ENCODE measurements around the gene DBN1.

DNA sequence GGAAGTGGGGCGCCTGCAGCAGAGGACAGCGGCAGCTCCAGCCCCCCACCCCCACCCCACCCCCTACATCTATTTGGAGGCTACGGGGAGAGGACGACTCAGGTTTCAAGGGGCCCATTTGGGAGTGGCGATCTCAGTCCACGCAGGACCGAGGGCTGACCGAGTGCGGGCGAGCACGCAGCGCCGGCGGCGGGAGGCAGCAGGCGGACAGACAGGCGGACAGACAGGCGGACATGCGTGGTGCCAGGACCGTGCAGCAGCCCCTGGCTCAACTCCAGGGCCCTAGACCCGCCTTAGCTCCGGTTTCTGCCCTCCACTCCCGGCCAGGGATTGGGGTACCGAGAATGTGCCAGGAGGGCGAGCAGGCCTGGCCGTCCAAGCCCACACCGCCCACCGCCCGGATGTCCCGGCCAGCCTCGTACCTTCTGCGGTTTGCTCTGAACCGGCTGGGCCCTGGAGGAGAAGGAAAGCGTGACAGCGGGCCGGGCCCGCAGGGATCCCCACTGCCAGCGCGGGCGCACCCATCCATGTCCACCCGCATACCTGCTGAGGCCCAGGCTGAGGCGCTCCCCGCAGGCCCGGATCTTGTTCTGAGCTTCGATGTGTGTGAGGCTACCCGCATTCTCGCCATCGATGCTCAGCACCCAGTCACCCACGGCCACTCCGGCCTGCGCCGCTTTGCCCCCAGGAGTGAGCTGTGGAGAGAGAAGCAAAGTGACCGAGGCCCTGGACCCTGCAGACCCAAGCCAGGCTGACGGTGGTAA, 18.7 kb upstream of the DBN1 start:
- TF ChIP-seq, protein P1, sequence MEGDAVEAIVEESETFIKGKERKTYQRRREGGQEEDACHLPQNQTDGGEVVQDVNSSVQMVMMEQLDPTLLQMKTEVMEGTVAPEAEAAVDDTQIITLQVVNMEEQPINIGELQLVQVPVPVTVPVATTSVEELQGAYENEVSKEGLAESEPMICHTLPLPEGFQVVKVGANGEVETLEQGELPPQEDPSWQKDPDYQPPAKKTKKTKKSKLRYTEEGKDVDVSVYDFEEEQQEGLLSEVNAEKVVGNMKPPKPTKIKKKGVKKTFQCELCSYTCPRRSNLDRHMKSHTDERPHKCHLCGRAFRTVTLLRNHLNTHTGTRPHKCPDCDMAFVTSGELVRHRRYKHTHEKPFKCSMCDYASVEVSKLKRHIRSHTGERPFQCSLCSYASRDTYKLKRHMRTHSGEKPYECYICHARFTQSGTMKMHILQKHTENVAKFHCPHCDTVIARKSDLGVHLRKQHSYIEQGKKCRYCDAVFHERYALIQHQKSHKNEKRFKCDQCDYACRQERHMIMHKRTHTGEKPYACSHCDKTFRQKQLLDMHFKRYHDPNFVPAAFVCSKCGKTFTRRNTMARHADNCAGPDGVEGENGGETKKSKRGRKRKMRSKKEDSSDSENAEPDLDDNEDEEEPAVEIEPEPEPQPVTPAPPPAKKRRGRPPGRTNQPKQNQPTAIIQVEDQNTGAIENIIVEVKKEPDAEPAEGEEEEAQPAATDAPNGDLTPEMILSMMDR (IDR thresholded peaks at IDR 0.05; ENCODE audit: control extremely low read depth in 1 of 3, insufficient read depth in 1 of 3, low read depth in 1 of 3, low read length in 3 of 3): no peak
- TF ChIP-seq POLR2AphosphoS5 (IDR thresholded peaks at IDR 0.05; ENCODE audit: low read depth, low read length) (no peak; the same call in 1 of the 2 replicates), EZH2 (IDR thresholded peaks at IDR 0.05; ENCODE audit: low read depth, low read length, severe bottlenecking) (no peak), POLR2A (IDR thresholded peaks at IDR 0.05; ENCODE audit: control extremely low read depth in 1 of 2, low read depth in 2 of 2, low read length in 2 of 2) (peak in 1 of 2 experiments; percentile 77; a peak in 2 of 3 replicates)
- TF ChIP-seq, protein P2, sequence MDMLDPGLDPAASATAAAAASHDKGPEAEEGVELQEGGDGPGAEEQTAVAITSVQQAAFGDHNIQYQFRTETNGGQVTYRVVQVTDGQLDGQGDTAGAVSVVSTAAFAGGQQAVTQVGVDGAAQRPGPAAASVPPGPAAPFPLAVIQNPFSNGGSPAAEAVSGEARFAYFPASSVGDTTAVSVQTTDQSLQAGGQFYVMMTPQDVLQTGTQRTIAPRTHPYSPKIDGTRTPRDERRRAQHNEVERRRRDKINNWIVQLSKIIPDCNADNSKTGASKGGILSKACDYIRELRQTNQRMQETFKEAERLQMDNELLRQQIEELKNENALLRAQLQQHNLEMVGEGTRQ (IDR thresholded peaks at IDR 0.05; ENCODE audit: low read length): no peak
